ENCODE results near the gene ETS1.

ETS1 gene

DNA sequence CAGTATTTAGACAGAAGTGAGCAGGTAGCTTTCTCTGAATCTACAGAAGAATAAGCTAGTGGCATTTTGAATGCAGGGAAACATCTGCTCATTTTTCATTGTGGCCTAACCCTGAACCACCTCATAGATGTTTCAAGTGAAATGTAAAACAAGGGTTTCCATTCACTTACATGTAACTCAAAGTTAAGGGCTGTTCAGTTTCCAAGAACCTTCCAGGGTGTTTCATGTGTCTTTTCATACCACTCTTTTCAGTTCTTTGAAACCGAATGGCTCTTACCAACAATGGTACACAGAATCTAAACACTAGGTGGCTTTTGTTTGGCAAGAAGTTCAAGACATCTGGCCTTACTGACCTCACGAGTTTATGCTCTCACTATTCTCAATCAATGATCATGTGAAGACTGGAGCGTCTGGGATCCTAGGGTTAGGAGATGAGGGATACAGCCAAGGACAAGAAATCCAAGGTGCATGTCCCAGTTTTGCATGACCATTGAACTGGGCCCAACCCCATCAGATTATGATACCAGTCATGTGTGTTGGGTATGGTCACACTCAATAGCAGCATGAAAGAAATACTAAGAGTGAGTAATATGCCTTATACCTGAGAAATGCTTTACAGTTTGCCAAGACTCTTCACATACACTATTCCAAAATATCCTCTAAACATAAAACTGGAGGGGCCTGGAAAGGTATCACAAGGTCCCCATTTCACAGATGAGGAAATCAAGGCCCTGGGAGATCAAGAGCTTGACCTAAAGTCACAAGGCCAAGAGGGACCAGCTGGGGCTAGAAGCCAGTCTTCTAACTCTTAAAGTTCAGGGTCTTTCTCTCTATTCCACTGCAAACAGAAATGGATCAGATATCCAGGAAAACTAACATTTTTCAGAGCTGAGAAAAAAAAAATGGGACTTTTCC, 92.7 kb downstream of the ETS1 start:
- no peak for TF ChIP-seq CTCF (IDR thresholded peaks at IDR 0.05; ENCODE audit: extremely low read depth, missing control alignments)
- no peak for DNase-seq (ENCODE audit: low spot score)

- no peak for TF ChIP-seq CTCF (IDR thresholded peaks at IDR 0.05; ENCODE audit: extremely low read depth, missing control alignments)
- DNase-seq (ENCODE audit: low spot score): no peak
Observed at GRCh38 chr11:128493570-128493965, 93.8 kb downstream of the ETS1 start.

DNA sequence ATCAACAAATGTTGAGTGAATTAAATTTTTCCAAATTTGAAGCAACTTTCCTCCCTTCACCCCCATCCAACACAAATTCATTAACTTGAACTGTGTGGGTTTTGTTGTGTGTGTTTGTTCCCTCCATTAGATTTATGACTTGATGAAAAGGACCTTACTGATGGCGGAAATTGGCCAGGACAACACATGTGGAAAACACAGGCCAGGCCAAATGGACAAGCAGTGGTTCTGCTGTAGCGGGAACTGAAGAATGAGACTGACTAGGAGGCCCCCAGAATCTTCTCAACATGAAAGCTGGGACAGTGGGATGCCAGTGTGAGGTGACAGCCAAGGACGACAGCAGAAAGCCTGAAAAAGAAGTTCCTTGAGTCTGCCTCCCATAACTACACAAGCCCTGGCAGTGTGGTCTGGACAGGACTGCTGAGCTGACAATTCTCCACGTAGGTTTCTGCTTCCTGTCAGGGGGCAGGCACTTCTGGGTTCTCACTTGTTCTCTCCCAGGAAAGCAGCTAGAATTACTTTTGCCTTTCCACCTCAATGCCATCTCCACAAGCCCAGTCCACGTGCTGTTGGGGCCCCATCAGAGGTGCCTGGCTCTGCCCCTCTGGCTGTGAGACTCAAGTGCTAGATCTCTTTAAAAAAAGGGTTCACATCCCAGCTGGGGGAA, 94.3 kb downstream of the ETS1 start:
- TF ChIP-seq CTCF (IDR thresholded peaks at IDR 0.05; ENCODE audit: extremely low read depth, missing control alignments): no peak
- no peak for DNase-seq (ENCODE audit: low spot score)

DNA sequence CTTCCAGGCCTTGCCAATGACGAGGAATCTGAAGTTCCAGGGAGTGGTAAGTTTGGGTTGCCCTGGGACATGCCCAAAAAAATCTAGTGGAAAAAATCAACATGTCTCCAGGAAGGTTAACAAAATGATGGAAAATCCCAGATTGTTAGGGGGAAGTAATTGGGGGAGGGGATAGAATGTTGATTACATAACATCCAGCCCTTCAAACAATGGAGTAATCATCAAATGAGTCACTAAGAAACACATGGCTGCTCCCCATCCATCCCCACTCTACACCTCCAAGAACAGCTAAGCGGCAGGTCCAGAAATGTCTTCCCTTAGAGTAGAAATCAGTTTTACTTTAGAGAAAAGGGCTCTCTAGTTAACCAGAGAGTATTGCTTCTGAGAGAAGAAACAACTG, 94.9 kb downstream of the ETS1 start:
- no peak for DNase-seq (ENCODE audit: low spot score)
- TF ChIP-seq CTCF (IDR thresholded peaks at IDR 0.05; ENCODE audit: extremely low read depth, missing control alignments): no peak

DNA sequence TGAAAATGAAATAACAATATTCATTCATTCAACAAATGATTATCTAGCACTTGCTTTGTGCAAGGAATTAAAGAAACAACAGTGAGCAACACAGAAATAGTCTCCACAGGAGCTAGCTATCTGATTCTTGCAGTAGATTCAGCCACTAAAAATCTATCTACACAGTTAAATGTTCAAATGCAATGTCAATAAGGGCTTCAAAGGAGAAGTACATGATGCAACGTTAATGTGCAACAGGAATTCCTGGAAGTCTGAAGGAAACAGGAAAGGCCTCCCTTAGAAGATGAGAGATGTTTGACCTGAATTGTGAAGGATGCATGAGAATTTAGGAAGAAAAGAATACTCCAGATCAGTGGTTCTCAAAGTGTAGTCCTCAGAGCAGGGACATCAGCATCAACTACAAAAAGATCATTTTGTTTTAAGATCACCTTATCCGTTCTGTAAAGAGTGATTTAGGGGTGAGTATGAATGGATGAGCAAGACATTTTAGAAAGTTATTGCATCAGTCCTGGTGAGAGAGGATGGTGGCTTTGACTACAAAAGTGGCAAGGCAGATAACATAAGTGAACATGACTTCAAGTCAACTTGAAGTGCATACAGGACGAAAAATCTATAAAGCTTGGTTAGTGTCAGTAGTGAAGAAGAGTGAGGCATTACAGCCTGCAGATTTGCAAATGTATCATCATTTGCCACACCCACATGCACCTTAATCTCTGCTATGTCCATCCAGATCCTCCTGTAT, 96.0 kb downstream of the ETS1 start:
- DNase-seq (ENCODE audit: low spot score): no peak
- TF ChIP-seq CTCF (IDR thresholded peaks at IDR 0.05; ENCODE audit: extremely low read depth, missing control alignments): no peak

- TF ChIP-seq CTCF (IDR thresholded peaks at IDR 0.05; ENCODE audit: extremely low read depth, missing control alignments): no peak
- no peak for DNase-seq (ENCODE audit: low spot score)
Observed at GRCh38 chr11:128490092-128490491, 97.3 kb downstream of the ETS1 start.

- no peak for DNase-seq (ENCODE audit: low spot score)
- no peak for TF ChIP-seq CTCF (IDR thresholded peaks at IDR 0.05; ENCODE audit: extremely low read depth, missing control alignments)
Observed at GRCh38 chr11:128488471-128488870, 98.9 kb downstream of the ETS1 start.

Data from GM20000 (cell line).